H9 (cell line): ENCODE data around the gene VOPP1. TPM values are rescaled to one million over a fixed set of nuclear protein-coding genes. Genes with fewer than 3 reads are reported as not detected.

ENCODE experiments used
- DNase-seq: peaks from one replicate; pipeline ENCODE4 v3.0.0-alpha.2; 2017
- H2AFZ ChIP-seq: one replicate; pipeline ENCODE4 v1.6.1; 2013; ENCODE audit warnings: mild to moderate bottlenecking, low read length, control low read depth, moderate library complexity
- H2AK5ac ChIP-seq: 2 replicates; pipeline ENCODE4 v1.6.1; 2013; ENCODE audit warnings: low read length, control low read depth, mixed read lengths; ENCODE audit not compliant: insufficient read length
- H2BK120ac ChIP-seq: one replicate; pipeline ENCODE4 v1.6.1; 2013; ENCODE audit warnings: low read depth, mild to moderate bottlenecking, low read length, control low read depth, inconsistent platforms; ENCODE audit not compliant: poor library complexity, severe bottlenecking
- H2BK12ac ChIP-seq: 2 replicates; pipeline ENCODE4 v1.6.1; 2013; ENCODE audit warnings: low read length, control low read depth, mixed read lengths, low read depth; ENCODE audit not compliant: insufficient read length
- H2BK15ac ChIP-seq: 2 replicates; pipeline ENCODE4 v1.6.1; 2013; ENCODE audit warnings: low read depth, low read length, control low read depth
- H2BK20ac ChIP-seq: one replicate; pipeline ENCODE4 v1.6.1; 2013; ENCODE audit warnings: low read depth, mild to moderate bottlenecking, low read length, control low read depth, inconsistent platforms; ENCODE audit not compliant: poor library complexity, severe bottlenecking
- H2BK5ac ChIP-seq: 2 replicates; pipeline ENCODE4 v1.6.1; 2013; ENCODE audit warnings: low read length, control low read depth, mixed read lengths; ENCODE audit not compliant: insufficient read length
- H3K14ac ChIP-seq: 2 replicates; pipeline ENCODE4 v1.6.1; 2013; ENCODE audit warnings: low read length, control low read depth; ENCODE audit not compliant: insufficient read depth
- H3K18ac ChIP-seq: 2 replicates; pipeline ENCODE4 v1.6.1; 2013; ENCODE audit warnings: low read depth, mild to moderate bottlenecking, mixed read lengths, low read length, control low read depth; ENCODE audit not compliant: insufficient read length
- H3K23ac ChIP-seq: 2 replicates; pipeline ENCODE4 v1.6.1; 2013; ENCODE audit warnings: low read length, control low read depth, mixed read lengths, low read depth; ENCODE audit not compliant: insufficient read length
- H3K23me2 ChIP-seq: 2 replicates; pipeline ENCODE4 v1.6.1; 2013; ENCODE audit warnings: low read depth, mild to moderate bottlenecking, mixed read lengths, low read length, control low read depth; ENCODE audit not compliant: insufficient read length, poor library complexity, severe bottlenecking
- H3K27ac ChIP-seq: 2 replicates; pipeline ENCODE4 v1.5.1; 2013; ENCODE audit warnings: low read length, control low read depth, mixed read lengths, low read depth; ENCODE audit not compliant: insufficient read length
- H3K27me3 ChIP-seq: 2 replicates; pipeline ENCODE4 v1.6.1; 2013; ENCODE audit warnings: low read length, control low read depth, inconsistent platforms; ENCODE audit not compliant: insufficient read depth
- H3K4ac ChIP-seq: 2 replicates; pipeline ENCODE4 v1.6.1; 2013; ENCODE audit warnings: low read depth, mild to moderate bottlenecking, control low read depth, inconsistent platforms, low read length, moderate library complexity
- H3K4me1 ChIP-seq: 2 replicates; pipeline ENCODE4 v1.6.1; 2013; ENCODE audit warnings: low read length, control low read depth, inconsistent platforms; ENCODE audit not compliant: insufficient read depth
- H3K4me2 ChIP-seq: 2 replicates; pipeline ENCODE4 v1.6.1; 2013; ENCODE audit warnings: low read length, control low read depth, mixed read lengths; ENCODE audit not compliant: insufficient read length, insufficient read depth
- H3K56ac ChIP-seq: 2 replicates; pipeline ENCODE4 v1.6.1; 2013; ENCODE audit warnings: low read depth, mild to moderate bottlenecking, mixed read lengths, low read length, control low read depth; ENCODE audit not compliant: insufficient read length
- H3K79me1 ChIP-seq: 2 replicates; pipeline ENCODE4 v1.6.1; 2013; ENCODE audit warnings: low read depth, mild to moderate bottlenecking, moderate library complexity, low read length, control low read depth, inconsistent platforms; ENCODE audit not compliant: insufficient read depth, poor library complexity, severe bottlenecking
- H3K79me2 ChIP-seq: 2 replicates; pipeline ENCODE4 v1.6.1; 2013; ENCODE audit warnings: low read length, control low read depth, inconsistent platforms; ENCODE audit not compliant: insufficient read depth
- H3K9ac ChIP-seq: 2 replicates; pipeline ENCODE4 v1.6.1; 2013; ENCODE audit warnings: low read length, control low read depth, mixed read lengths; ENCODE audit not compliant: insufficient read length; ENCODE audit errors: extremely low read depth
- H3K9me3 ChIP-seq: one replicate; pipeline ENCODE4 v1.6.1; 2013; ENCODE audit warnings: low read depth, low read length, inconsistent platforms; ENCODE audit not compliant: control insufficient read depth
- H3T11ph ChIP-seq: one replicate; pipeline ENCODE4 v1.6.1; 2013; ENCODE audit warnings: mild to moderate bottlenecking, low read length, control low read depth, inconsistent platforms
- H4K20me1 ChIP-seq: one replicate; pipeline ENCODE4 v1.6.1; 2013; ENCODE audit not compliant: control insufficient read depth, insufficient read length, insufficient read depth
- H4K5ac ChIP-seq: 2 replicates; pipeline ENCODE4 v1.6.1; 2013; ENCODE audit warnings: low read depth, mild to moderate bottlenecking, mixed read lengths, low read length, control low read depth; ENCODE audit not compliant: insufficient read length
- H4K8ac ChIP-seq: replicated peaks from 2 replicates; pipeline ENCODE4 v1.6.1; 2013; ENCODE audit warnings: low read length, control low read depth, mixed read lengths, low read depth; ENCODE audit not compliant: insufficient read length
- H4K91ac ChIP-seq: 2 replicates; pipeline ENCODE4 v1.6.1; 2013; ENCODE audit warnings: low read depth, mild to moderate bottlenecking, moderate library complexity, mixed read lengths, low read length, control low read depth; ENCODE audit not compliant: insufficient read length
- H3K27ac Mint-ChIP-seq, 3 experiments: 2 replicates in 2 of 3; 3 replicates in 1 of 3; pipeline ENCODE4 v1.8.0; 2020 to 2021; ENCODE audit warnings: mixed read lengths in 3 of 3, mild to moderate bottlenecking in 1 of 3, moderate library complexity in 1 of 3
- H3K27me3 Mint-ChIP-seq: 2 replicates; pipeline ENCODE4 v1.8.0; 2021; ENCODE audit warnings: low read depth, mild to moderate bottlenecking, moderate library complexity, mixed read lengths
- H3K36me3 Mint-ChIP-seq, 3 experiments: 2 replicates in 2 of 3; 3 replicates in 1 of 3; pipeline ENCODE4 v1.8.0; 2020 to 2021; ENCODE audit warnings: low read depth in 3 of 3, mixed read lengths in 3 of 3; ENCODE audit not compliant: insufficient read depth in 1 of 3
- H3K4me1 Mint-ChIP-seq, 2 experiments: 2 replicates each; pipeline ENCODE4 v1.8.0; 2020; ENCODE audit warnings: mixed read lengths in 2 of 2
- H3K4me3 Mint-ChIP-seq, 2 experiments: 2 replicates in 1 of 2; 3 replicates in 1 of 2; pipeline ENCODE4 v1.8.0; 2020 to 2021; ENCODE audit warnings: mild to moderate bottlenecking in 2 of 2, mixed read lengths in 2 of 2, moderate library complexity in 1 of 2
- H3K9me3 Mint-ChIP-seq, 2 experiments: 2 replicates in 1 of 2; 3 replicates in 1 of 2; pipeline ENCODE4 v1.8.0; 2020; ENCODE audit warnings: mild to moderate bottlenecking in 2 of 2, mixed read lengths in 2 of 2, moderate library complexity in 1 of 2
- WGBS: extraction: QIAGEN DNeasy Blood & Tissue Kit; methylation state at CpG from one replicate; pipeline ENCODE4 v1.1.7; 2013; ENCODE audit warnings: missing lambda C conversion rate, low lambda C conversion rate, mixed read lengths; ENCODE audit not compliant: insufficient read length; ENCODE audit errors: extremely low coverage; 5-methylcytosine and 5-hydroxymethylcytosine counted together
- total RNA-seq: library from RNA; stranded (reverse); gene quantifications from 2 replicates; pipeline ENCODE4 v1.2.1, GENCODE V29; 2021
- TF ChIP-seq, protein P1 (sequence below): fragments of 200-600 bp; sonication (generic); conservative IDR thresholded peaks from 3 replicates; pipeline ENCODE4 v1.8.0; 2021; ENCODE audit warnings: antibody characterized with exemption, mild to moderate bottlenecking

VOPP1 gene
- total RNA-seq, 1 experiment from 2014 or later = 55.7 TPM

DNA sequence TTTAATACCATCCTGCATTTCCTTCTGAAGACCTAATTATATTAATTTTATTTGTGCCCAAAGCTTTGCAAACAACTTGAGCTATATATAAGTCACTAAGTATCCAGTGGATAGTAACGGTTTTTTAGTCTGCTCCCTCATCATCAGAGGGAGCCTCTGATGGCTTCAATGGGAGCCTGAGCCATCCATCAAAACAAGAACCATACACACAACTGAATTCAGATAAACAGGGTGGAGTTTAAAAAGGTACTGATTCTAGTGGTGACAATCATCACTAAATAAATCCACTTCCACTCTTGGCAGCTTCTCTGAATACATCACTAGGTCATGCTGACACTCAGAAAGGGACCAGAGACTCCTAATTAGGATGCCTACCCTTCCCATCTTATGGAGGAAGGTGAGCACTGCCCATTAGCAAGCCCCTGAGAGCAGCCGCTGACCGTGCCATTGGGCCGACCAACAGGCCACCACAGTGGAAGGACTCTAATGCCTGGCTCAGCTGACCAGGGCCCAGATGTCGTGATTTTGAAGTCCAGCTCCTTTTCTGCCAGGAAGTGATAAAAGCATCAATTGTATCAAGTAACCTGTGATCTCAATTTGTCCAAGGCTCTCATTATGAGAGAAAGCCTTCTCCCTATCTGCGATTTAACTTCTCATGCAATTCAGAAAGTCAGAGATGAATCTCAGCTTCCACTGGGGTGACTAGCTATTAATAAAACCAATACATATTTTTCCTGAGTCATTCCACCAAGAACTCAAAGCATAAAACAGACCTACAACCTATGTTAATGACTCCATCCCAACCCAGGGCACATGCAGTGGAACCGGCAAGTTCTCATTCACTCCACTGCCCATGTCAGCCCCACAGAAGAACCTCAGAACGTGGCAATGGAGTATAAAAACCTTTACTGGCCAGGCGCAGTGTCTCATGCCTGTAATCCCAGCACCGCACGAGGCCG is 13.1 kb downstream of the VOPP1 start:
- Histone ChIP-seq H3K18ac (no peak overlapping the region), H3K4ac (no peak overlapping the region), H4K8ac (no peak overlapping the region), H3K4me1 (peaks cover 25% of the 10 kb centered on the region; the same call in 1 of the 2 replicates), H4K20me1 (no peaks in the 10 kb centered on the region), H3K27ac (no peak overlapping the region), H2AFZ (no peak overlapping the region), H3K23ac (no peak overlapping the region), H3K27me3 (no peaks in the 10 kb centered on the region), H3K9me3 (no peaks in the 10 kb centered on the region), H2AK5ac (no peak overlapping the region), H4K5ac (no peak overlapping the region), H3K79me1 (no peaks in the 10 kb centered on the region), H3T11ph (no peak overlapping the region), H3K56ac (no peak overlapping the region), H2BK20ac (no peak overlapping the region), H3K4me2 (no peak overlapping the region), H4K91ac (no peak overlapping the region), H3K23me2 (no peaks in the 10 kb centered on the region), H3K14ac (no peak overlapping the region), H2BK15ac (no peak overlapping the region), H3K9ac (no peak overlapping the region), H3K79me2 (peaks cover 28% of the 10 kb centered on the region; the same call in 1 of the 2 replicates), H2BK5ac (no peak overlapping the region), H2BK120ac (no peak overlapping the region), H2BK12ac (no peak overlapping the region)
- TF ChIP-seq, protein P1, sequence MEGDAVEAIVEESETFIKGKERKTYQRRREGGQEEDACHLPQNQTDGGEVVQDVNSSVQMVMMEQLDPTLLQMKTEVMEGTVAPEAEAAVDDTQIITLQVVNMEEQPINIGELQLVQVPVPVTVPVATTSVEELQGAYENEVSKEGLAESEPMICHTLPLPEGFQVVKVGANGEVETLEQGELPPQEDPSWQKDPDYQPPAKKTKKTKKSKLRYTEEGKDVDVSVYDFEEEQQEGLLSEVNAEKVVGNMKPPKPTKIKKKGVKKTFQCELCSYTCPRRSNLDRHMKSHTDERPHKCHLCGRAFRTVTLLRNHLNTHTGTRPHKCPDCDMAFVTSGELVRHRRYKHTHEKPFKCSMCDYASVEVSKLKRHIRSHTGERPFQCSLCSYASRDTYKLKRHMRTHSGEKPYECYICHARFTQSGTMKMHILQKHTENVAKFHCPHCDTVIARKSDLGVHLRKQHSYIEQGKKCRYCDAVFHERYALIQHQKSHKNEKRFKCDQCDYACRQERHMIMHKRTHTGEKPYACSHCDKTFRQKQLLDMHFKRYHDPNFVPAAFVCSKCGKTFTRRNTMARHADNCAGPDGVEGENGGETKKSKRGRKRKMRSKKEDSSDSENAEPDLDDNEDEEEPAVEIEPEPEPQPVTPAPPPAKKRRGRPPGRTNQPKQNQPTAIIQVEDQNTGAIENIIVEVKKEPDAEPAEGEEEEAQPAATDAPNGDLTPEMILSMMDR = no peak
- peaks cover 74 to 77% of the 10 kb centered on the region in 2 experiments for H3K4me1 Mint-ChIP-seq
- DNase-seq = no peak
- no peaks in the 10 kb centered on the region; a peak in 1 of 5 replicates for H3K9me3 Mint-ChIP-seq
- no CpG with 5 or more reads among the region's 12 CpGs for WGBS
- H3K27me3 Mint-ChIP-seq = no peaks in the 10 kb centered on the region; the same call in 1 of the 2 replicates
- H3K27ac Mint-ChIP-seq = no peak overlapping the region
- H3K36me3 Mint-ChIP-seq = peaks cover 4 to 6% (median 5%) of the 10 kb centered on the region in 3 experiments; a peak in 5 of 7 replicates
- H3K4me3 Mint-ChIP-seq = no peak overlapping the region
